H1 (cell line): ENCODE results near the gene AHRR. TPM values are rescaled to one million over a fixed set of nuclear protein-coding genes. Genes with fewer than 3 reads are reported as not detected.
A peak's percentile ranks its signal among the peaks of the same experiment; 100 is the strongest.

Experiments
- CTCF ChIA-PET: fragments of 300-600 bp; sonication (Branson Sonifier 250); formaldehyde crosslinking; loops from one replicate; lab custom pipeline; 2021; ENCODE audit not compliant: partially characterized antibody; lab: Charles Lee
- POLR2A ChIA-PET: fragments of 300-600 bp; sonication (Branson Sonifier 250); formaldehyde crosslinking; loops from one replicate; lab custom pipeline; 2021; ENCODE audit warnings: inconsistent platforms; ENCODE audit not compliant: partially characterized antibody; lab: Charles Lee
- DNase-seq, 2 experiments: peaks; one replicate each; pipeline versions ENCODE4 v3.0.0 to v3.0.0-alpha.2; 2010 to 2022; ENCODE audit warnings: low spot score in 2 of 2, low read depth in 1 of 2, mixed read lengths in 1 of 2
- FAIRE-seq: peaks from 2 replicates; lab custom pipeline; 2011; peaks lifted over from hg19 to GRCh38; lab: Jason Lieb, UNC
- H2AFZ ChIP-seq: 2 replicates; pipeline ENCODE4 v1.8.1; 2012; ENCODE audit warnings: low read length, inconsistent platforms
- H2AK5ac ChIP-seq: 2 replicates; pipeline ENCODE4 v1.6.1; 2013; ENCODE audit warnings: low read depth, low read length
- H2BK120ac ChIP-seq: replicated peaks from 2 replicates; pipeline ENCODE3; 2013; ENCODE audit warnings: low read depth, low read length, inconsistent platforms
- H2BK12ac ChIP-seq: 2 replicates; pipeline ENCODE4 v1.6.1; 2013; ENCODE audit warnings: low read depth, low read length
- H2BK15ac ChIP-seq: 2 replicates; pipeline ENCODE4 v1.6.1; 2013; ENCODE audit warnings: low read length
- H2BK20ac ChIP-seq: 2 replicates; pipeline ENCODE4 v1.6.1; 2013; ENCODE audit warnings: low read length
- H2BK5ac ChIP-seq: 2 replicates; pipeline ENCODE4 v1.6.1; 2013; ENCODE audit warnings: low read depth, low read length
- H3K14ac ChIP-seq: 2 replicates; pipeline ENCODE4 v1.6.1; 2013; ENCODE audit warnings: inconsistent platforms; ENCODE audit not compliant: insufficient read length
- H3K18ac ChIP-seq: 2 replicates; pipeline ENCODE4 v1.6.1; 2013; ENCODE audit warnings: low read length; ENCODE audit errors: extremely low read depth
- H3K23ac ChIP-seq: 2 replicates; pipeline ENCODE4 v1.6.1; 2013; ENCODE audit warnings: inconsistent platforms; ENCODE audit not compliant: insufficient read length
- H3K23me2 ChIP-seq: 2 replicates; pipeline ENCODE4 v1.6.1; 2013; ENCODE audit warnings: low read depth, low read length
- H3K27ac ChIP-seq: 2 replicates; pipeline ENCODE4 v1.6.1; 2011; ENCODE audit warnings: low read depth, low read length, inconsistent platforms
- H3K27me3 ChIP-seq, 4 experiments: replicated peaks in 1 of 4; 1 replicate in 1 of 4; 2 replicates in 3 of 4; pipeline versions ENCODE4 v1.6.1 to v1.8.1; 2011 to 2013; ENCODE audit warnings: low read length in 3 of 4, mild to moderate bottlenecking in 3 of 4, inconsistent platforms in 2 of 4, mixed read lengths in 2 of 4, moderate library complexity in 1 of 4; ENCODE audit not compliant: control insufficient read depth in 3 of 4, insufficient read depth in 3 of 4; ENCODE audit errors: extremely low read depth in 1 of 4
- H3K36me3 ChIP-seq, 4 experiments: 2 replicates each; pipeline versions ENCODE4 v1.6.1 to v1.8.1; 2011 to 2013; ENCODE audit warnings: mild to moderate bottlenecking in 4 of 4, low read length in 3 of 4, moderate library complexity in 2 of 4, control low read depth in 1 of 4, inconsistent platforms in 1 of 4; ENCODE audit not compliant: insufficient read depth in 4 of 4, control insufficient read depth in 2 of 4
- H3K4ac ChIP-seq: replicated peaks from 2 replicates; pipeline ENCODE3; 2013; ENCODE audit warnings: low read length, low read depth, mixed read lengths, inconsistent platforms; ENCODE audit not compliant: insufficient read length
- H3K4me1 ChIP-seq, 4 experiments: replicated peaks in 1 of 4; 1 replicate in 1 of 4; 2 replicates in 3 of 4; pipeline versions ENCODE4 v1.6.1 to v1.8.1; 2011 to 2013; ENCODE audit warnings: low read length in 3 of 4, inconsistent platforms in 2 of 4, mixed read lengths in 1 of 4; ENCODE audit not compliant: insufficient read depth in 4 of 4, control insufficient read depth in 3 of 4
- H3K4me2 ChIP-seq, 2 experiments: 2 replicates each; pipeline versions ENCODE4 v1.6.1 to v1.8.1; 2011 to 2013; ENCODE audit warnings: low read depth in 2 of 2, low read length in 2 of 2, control low read depth in 1 of 2, inconsistent platforms in 1 of 2, mild to moderate bottlenecking in 1 of 2; ENCODE audit not compliant: insufficient read depth in 1 of 2
- H3K4me3 ChIP-seq, 4 experiments: fragments of 200-600, 300-600 bp in 1 of 4; sonication (generic), shearing (Covaris generic), sonication (Bioruptor Twin) in 1 of 4; 2 replicates each; pipeline versions ENCODE4 v1.5.1 to v1.8.1; 2011 to 2016; ENCODE audit warnings: low read length in 4 of 4, low read depth in 3 of 4, control low read depth in 2 of 4, inconsistent platforms in 2 of 4, mild to moderate bottlenecking in 2 of 4, mixed read lengths in 1 of 4, moderate library complexity in 1 of 4; ENCODE audit not compliant: insufficient read depth in 2 of 4; ENCODE audit errors: extremely low read depth in 1 of 4
- H3K56ac ChIP-seq: replicated peaks from 2 replicates; pipeline ENCODE3; 2013; ENCODE audit warnings: low read depth, mild to moderate bottlenecking, mixed read lengths, low read length, inconsistent platforms; ENCODE audit not compliant: insufficient read length
- H3K79me1 ChIP-seq: 2 replicates; pipeline ENCODE4 v1.6.1; 2013; ENCODE audit warnings: low read depth, low read length, control low read depth
- H3K79me2 ChIP-seq, 2 experiments: 2 replicates each; pipeline versions ENCODE4 v1.6.1 to v1.8.1; 2012 to 2013; ENCODE audit warnings: low read length in 2 of 2, mild to moderate bottlenecking in 2 of 2, inconsistent platforms in 1 of 2; ENCODE audit not compliant: insufficient read depth in 2 of 2, control insufficient read depth in 1 of 2
- H3K9ac ChIP-seq, 4 experiments: replicated peaks in 1 of 4; 1 replicate in 1 of 4; 2 replicates in 3 of 4; pipeline versions ENCODE4 v1.6.1 to v1.8.1; 2011 to 2013; ENCODE audit warnings: low read depth in 3 of 4, low read length in 3 of 4, control low read depth in 2 of 4, mild to moderate bottlenecking in 2 of 4, moderate library complexity in 2 of 4, inconsistent platforms in 1 of 4; ENCODE audit errors: extremely low read depth in 1 of 4
- H3K9me3 ChIP-seq, 2 experiments: 2 replicates each; pipeline versions ENCODE4 v1.6.1 to v1.8.1; 2012 to 2013; ENCODE audit warnings: mild to moderate bottlenecking in 2 of 2, moderate library complexity in 2 of 2, control low read depth in 1 of 2, inconsistent platforms in 1 of 2, low read depth in 1 of 2, low read length in 1 of 2, mixed read lengths in 1 of 2; ENCODE audit not compliant: insufficient read depth in 2 of 2
- H4K20me1 ChIP-seq, 2 experiments: replicated peaks in 1 of 2; 2 replicates each; pipeline versions ENCODE3 to v1.8.1; 2011 to 2013; ENCODE audit warnings: inconsistent platforms in 2 of 2, low read length in 2 of 2, mild to moderate bottlenecking in 1 of 2; ENCODE audit not compliant: insufficient read depth in 2 of 2, control insufficient read depth in 1 of 2
- H4K5ac ChIP-seq: 2 replicates; pipeline ENCODE4 v1.6.1; 2013; ENCODE audit warnings: low read length, low read depth, mixed read lengths, inconsistent platforms; ENCODE audit not compliant: insufficient read length
- H4K8ac ChIP-seq: 2 replicates; pipeline ENCODE4 v1.8.0; 2013; ENCODE audit warnings: mild to moderate bottlenecking, moderate library complexity, low read length, inconsistent platforms; ENCODE audit not compliant: insufficient read depth; ENCODE audit errors: extremely low read depth
- H4K91ac ChIP-seq: replicated peaks from 2 replicates; pipeline ENCODE3; 2013; ENCODE audit warnings: low read length, mixed read lengths, inconsistent platforms; ENCODE audit not compliant: insufficient read length
- GABPA ChIP-seq: IDR thresholded peaks from 2 replicates; pipeline ENCODE4 v1.6.1; 2011; ENCODE audit warnings: mild to moderate bottlenecking, low read length, moderate library complexity, borderline replicate concordance; ENCODE audit not compliant: insufficient read depth
- MAX ChIP-seq: IDR thresholded peaks from 2 replicates; pipeline ENCODE4 v1.6.1; 2012; ENCODE audit warnings: inconsistent platforms
- NRF1 ChIP-seq: IDR thresholded peaks from 2 replicates; pipeline ENCODE4 v1.6.1; 2011; ENCODE audit warnings: mild to moderate bottlenecking, low read depth, low read length, improper control_type of control experiment
- SIN3A ChIP-seq, 2 experiments: IDR thresholded peaks in 1 of 2; conservative IDR thresholded peaks in 1 of 2; 2 replicates each; pipeline ENCODE4 v1.6.1; 2011 to 2012; ENCODE audit warnings: low read length in 2 of 2, improper control_type of control experiment in 1 of 2, low read depth in 1 of 2, mild to moderate bottlenecking in 1 of 2
- WGBS, 2 experiments: shearing (Covaris generic) in 1 of 2; methylation state at CpG; one replicate each; pipeline versions ENCODE4 v1.1.6 to v1.1.7; 2013 to 2015; ENCODE audit warnings: low lambda C conversion rate in 2 of 2, mixed read lengths in 2 of 2, inconsistent platforms in 1 of 2, low coverage in 1 of 2, missing lambda C conversion rate in 1 of 2; ENCODE audit not compliant: insufficient replicate concordance in 2 of 2, insufficient coverage in 1 of 2, insufficient read length in 1 of 2; ENCODE audit errors: extremely low coverage in 1 of 2, missing lambda C conversion rate in 1 of 2; 5-methylcytosine and 5-hydroxymethylcytosine counted together
- polyA plus RNA-seq, 7 experiments: library from polyadenylated mRNA; depleted of rRNA in 3 of 7; stranded (reverse) in 5 of 7; unstranded in 2 of 7; fragments of >200 nt in 5 of 7; fragments of 200-250 nt in 2 of 7; gene quantifications; 1 replicate in 5 of 7; 2 replicates in 1 of 7; 4 replicates in 1 of 7; pipeline versions ENCODE4 v1.2.1 to v1.2.3, GENCODE V29; 2011 to 2013; ENCODE audit warnings: missing spikeins in 2 of 7, mixed read lengths in 2 of 7
- total RNA-seq: library from RNA; stranded (reverse); fragmentation: NEBNext Ultra II Directional; extraction: Animal tissue kit (Norgen Biotek cat#: 25700); gene quantifications from 2 replicates; pipeline ENCODE4 v1.2.1, GENCODE V29; 2021
- TF ChIP-seq, protein P1 (sequence below): IDR thresholded peaks from 2 replicates; pipeline ENCODE4 v1.6.1; 2012; ENCODE audit warnings: low read length, inconsistent platforms
- TF ChIP-seq, protein P2 (sequence below): IDR thresholded peaks from 2 replicates; pipeline ENCODE4 v1.6.1; 2011; ENCODE audit warnings: low read length, improper control_type of control experiment

The AHRR gene
- total and polyA plus RNA-seq, 2 of the 8 experiments (the other 6 are each of a cell fraction or from before 2014, with no cell fraction given): 0.41 to 0.80 TPM

DNA sequence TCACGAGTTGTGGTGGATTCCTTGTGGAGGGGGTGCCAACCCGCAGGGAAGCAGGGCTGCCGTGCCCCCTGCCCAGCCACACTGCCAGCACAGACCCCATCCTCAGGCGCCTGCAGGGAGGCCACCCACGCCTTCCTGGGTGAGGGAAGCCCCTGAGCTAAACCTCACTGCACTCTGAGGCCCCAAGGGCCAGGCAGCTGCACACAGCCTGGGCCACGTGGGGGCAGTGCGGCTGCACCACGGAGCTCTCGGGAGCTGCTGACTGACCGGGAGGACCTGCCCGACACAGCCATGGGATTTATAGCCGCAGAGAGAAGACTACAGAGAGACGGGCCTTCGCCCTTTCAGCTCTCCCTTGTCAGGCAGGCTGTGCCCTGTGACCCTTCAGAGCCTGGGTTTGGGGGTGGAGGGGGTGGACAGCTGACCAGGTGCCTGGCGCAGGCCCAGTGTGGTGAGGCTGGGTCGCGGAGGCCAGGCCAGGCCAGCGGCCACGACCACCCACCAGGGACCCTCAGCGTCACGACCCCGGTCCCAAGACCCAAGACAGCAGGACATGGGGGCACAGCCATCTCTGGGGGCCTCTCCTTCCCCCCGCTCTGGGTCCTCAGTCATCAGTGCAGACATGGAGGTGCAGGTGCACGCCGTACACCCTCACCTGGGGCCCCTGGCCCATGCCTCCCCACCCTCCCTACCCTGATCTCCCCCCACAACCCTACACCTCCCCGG is 4.3 kb upstream of the AHRR start:
- Histone ChIP-seq H3K4me3 (no peak overlapping the region), H3K14ac (no peak overlapping the region), H3K9me3 (no peaks in the 10 kb centered on the region), H3K79me1 (no peaks in the 10 kb centered on the region; the same call in 1 of the 2 replicates), H3K36me3 (peaks cover 0 to 5% (median 3%) of the 10 kb centered on the region in 4 experiments; a peak in 2 of 8 replicates), H4K91ac (no peak overlapping the region), H3K4ac (no peak overlapping the region), H2BK20ac (no peak overlapping the region), H3K79me2 (no peaks in the 10 kb centered on the region), H4K20me1 (peaks cover 0 to 5% of the 10 kb centered on the region in 2 experiments), H3K27ac (no peak overlapping the region), H4K8ac (peak overlapping the region; percentile 71), H3K9ac (no peak overlapping the region), H3K4me1 (peaks cover 0 to 19% (median under 1%) of the 10 kb centered on the region in 4 experiments; a peak in 5 of 7 replicates), H3K23me2 (peaks cover 16% of the 10 kb centered on the region; the same call in 1 of the 2 replicates), H3K56ac (no peak overlapping the region), H2AFZ (no peak overlapping the region), H3K23ac (no peak overlapping the region), H2BK15ac (no peak overlapping the region), H4K5ac (no peak overlapping the region), H3K4me2 (no peak overlapping the region), H3K18ac (peak overlapping the region; percentile 60; the same call in 1 of the 2 replicates), H2BK12ac (no peak overlapping the region), H2BK5ac (no peak overlapping the region), H3K27me3 (peaks cover 28 to 38% (median 35%) of the 10 kb centered on the region in 4 experiments), H2AK5ac (no peak overlapping the region), H2BK120ac (no peak overlapping the region)
- peak; percentile 50 to 86 for DNase-seq
- ChIA-PET CTCF (interaction anchor here (0.6 to 2.5 kb wide), 33 partner anchors 9 to 283 kb away, joined by 3 to 44 read pairs (median 4); partner anchors contain the start of gene LRRC14B), POLR2A (interaction anchor here (0.8 kb wide), 1 partner anchor 16 kb away, joined by 3 read pairs; no protein-coding TSS in a partner anchor)
- FAIRE-seq: no peak
- WGBS, 2 experiments: 58% methylated on average over 22 of the region's 26 CpGs; no CpG with 5 or more reads in 1 of the 2 experiments
- TF ChIP-seq GABPA: peak; percentile 81; the same call in 1 of the 2 replicates
- TF ChIP-seq NRF1: no peak
- TF ChIP-seq, protein P1, sequence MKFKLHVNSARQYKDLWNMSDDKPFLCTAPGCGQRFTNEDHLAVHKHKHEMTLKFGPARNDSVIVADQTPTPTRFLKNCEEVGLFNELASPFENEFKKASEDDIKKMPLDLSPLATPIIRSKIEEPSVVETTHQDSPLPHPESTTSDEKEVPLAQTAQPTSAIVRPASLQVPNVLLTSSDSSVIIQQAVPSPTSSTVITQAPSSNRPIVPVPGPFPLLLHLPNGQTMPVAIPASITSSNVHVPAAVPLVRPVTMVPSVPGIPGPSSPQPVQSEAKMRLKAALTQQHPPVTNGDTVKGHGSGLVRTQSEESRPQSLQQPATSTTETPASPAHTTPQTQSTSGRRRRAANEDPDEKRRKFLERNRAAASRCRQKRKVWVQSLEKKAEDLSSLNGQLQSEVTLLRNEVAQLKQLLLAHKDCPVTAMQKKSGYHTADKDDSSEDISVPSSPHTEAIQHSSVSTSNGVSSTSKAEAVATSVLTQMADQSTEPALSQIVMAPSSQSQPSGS: no peak
- TF ChIP-seq SIN3A (conservative IDR thresholded peaks at IDR 0.05 in 1 of 2, IDR thresholded peaks at IDR 0.05 in 1 of 2; ENCODE audit: low read depth in 1 of 2, low read length in 2 of 2): peak in 1 of 2 experiments; percentile 45; a peak in 1 of 4 replicates
- TF ChIP-seq, protein P2, sequence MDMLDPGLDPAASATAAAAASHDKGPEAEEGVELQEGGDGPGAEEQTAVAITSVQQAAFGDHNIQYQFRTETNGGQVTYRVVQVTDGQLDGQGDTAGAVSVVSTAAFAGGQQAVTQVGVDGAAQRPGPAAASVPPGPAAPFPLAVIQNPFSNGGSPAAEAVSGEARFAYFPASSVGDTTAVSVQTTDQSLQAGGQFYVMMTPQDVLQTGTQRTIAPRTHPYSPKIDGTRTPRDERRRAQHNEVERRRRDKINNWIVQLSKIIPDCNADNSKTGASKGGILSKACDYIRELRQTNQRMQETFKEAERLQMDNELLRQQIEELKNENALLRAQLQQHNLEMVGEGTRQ: 0 out of 2 replicates have a peak, but pooled peaks have one; percentile 29
- peak; percentile 51; the same call in 1 of the 2 replicates for TF ChIP-seq MAX
